GM10266 (cell line): ENCODE data around the gene TMEM248.

Source experiments
- DNase-seq: peaks from one replicate; pipeline ENCODE4 v3.0.0; 2012; ENCODE audit errors: extremely low spot score
- CTCF ChIP-seq: IDR thresholded peaks from 2 replicates; pipeline ENCODE4 v1.5.1; 2012; ENCODE audit warnings: mild to moderate bottlenecking, low read depth; ENCODE audit not compliant: control insufficient read depth, insufficient read depth; ENCODE audit errors: missing control alignments

The TMEM248 gene

GRCh38 chr7:66925255-66925654 lies 4.2 kb downstream of the TMEM248 start:
- no peak for DNase-seq
- TF ChIP-seq CTCF = no peak

- no peak for DNase-seq
- TF ChIP-seq CTCF = no peak
Measured at GRCh38 chr7:66927348-66927948, 6.4 kb downstream of the TMEM248 start.

GRCh38 chr7:66928388-66928787 lies 7.4 kb downstream of the TMEM248 start:
- DNase-seq = no peak
- no peak for TF ChIP-seq CTCF

GRCh38 chr7:66929165-66929564 lies 8.1 kb downstream of the TMEM248 start:
- no peak for TF ChIP-seq CTCF
- no peak for DNase-seq

GRCh38 chr7:66929935-66930334 lies 8.9 kb downstream of the TMEM248 start:
- no peak for DNase-seq
- no peak for TF ChIP-seq CTCF

GRCh38 chr7:66930341-66930740 lies 9.3 kb downstream of the TMEM248 start:
- DNase-seq = no peak
- no peak for TF ChIP-seq CTCF

- TF ChIP-seq CTCF = no peak
- DNase-seq = no peak
Measured at GRCh38 chr7:66933469-66933868, 12.4 kb downstream of the TMEM248 start.
